Hepatocyte (in vitro differentiated cells): ENCODE measurements around the gene TMEM109. TPM values are rescaled to one million over a fixed set of nuclear protein-coding genes. Genes with fewer than 3 reads are reported as not detected.

Experiments
- DNase-seq: peaks from one replicate; pipeline ENCODE4 v3.0.0-alpha.2; 2016; ENCODE audit warnings: low spot score
- H2AFZ ChIP-seq: fragments of 200-600 bp; sonication (generic); 2 replicates; pipeline ENCODE4 v1.6.0; 2016; ENCODE audit warnings: antibody characterized with exemption, mild to moderate bottlenecking
- H3K27ac ChIP-seq: fragments of 200-600 bp; sonication (generic); 2 replicates; pipeline ENCODE4 v1.5.1; 2016; ENCODE audit warnings: mild to moderate bottlenecking
- H3K27me3 ChIP-seq: fragments of 200-600 bp; sonication (generic); 2 replicates; pipeline ENCODE4 v1.6.1; 2016
- H3K36me3 ChIP-seq: fragments of 200-600 bp; sonication (generic); replicated peaks from 2 replicates; pipeline ENCODE4 v1.5.1; 2016; ENCODE audit warnings: low read depth; ENCODE audit not compliant: insufficient read depth
- H3K4me1 ChIP-seq: fragments of 200-600 bp; sonication (generic); 2 replicates; pipeline ENCODE4 v1.5.1; 2016; ENCODE audit warnings: mild to moderate bottlenecking, moderate library complexity; ENCODE audit not compliant: insufficient read depth
- H3K4me2 ChIP-seq: fragments of 200-600 bp; sonication (generic); 2 replicates; pipeline ENCODE4 v1.6.0; 2016
- H3K4me3 ChIP-seq: fragments of 200-600 bp; sonication (generic); 2 replicates; pipeline ENCODE4 v1.5.1; 2016; ENCODE audit warnings: mild to moderate bottlenecking
- H3K79me2 ChIP-seq: fragments of 200-600 bp; sonication (generic); 2 replicates; pipeline ENCODE4 v1.6.0; 2017; ENCODE audit warnings: mild to moderate bottlenecking
- H3K9me2 ChIP-seq: fragments of 200-600 bp; sonication (generic); replicated peaks from 2 replicates; pipeline ENCODE4 v1.6.0; 2017; ENCODE audit warnings: mild to moderate bottlenecking; ENCODE audit not compliant: insufficient read depth
- H3K9me3 ChIP-seq: fragments of 200-600 bp; sonication (generic); 2 replicates; pipeline ENCODE4 v1.5.1; 2016; ENCODE audit warnings: low read depth, mild to moderate bottlenecking
- H4K20me1 ChIP-seq: fragments of 200-600 bp; sonication (generic); 2 replicates; pipeline ENCODE4 v1.6.0; 2016; ENCODE audit warnings: mild to moderate bottlenecking; ENCODE audit not compliant: insufficient read depth, poor library complexity, severe bottlenecking
- CTCF ChIP-seq: fragments of 200-600 bp; sonication (generic); IDR thresholded peaks from 2 replicates; pipeline ENCODE4 v1.5.1; 2016; ENCODE audit warnings: antibody characterized with exemption, mild to moderate bottlenecking; ENCODE audit not compliant: poor library complexity
- EZH2 ChIP-seq: fragments of 200-600 bp; sonication (generic); IDR thresholded peaks from 2 replicates; pipeline ENCODE4 v1.6.1; 2016; ENCODE audit warnings: antibody characterized with exemption, mild to moderate bottlenecking, borderline replicate concordance
- EZH2phosphoT487 ChIP-seq: fragments of 200-600 bp; sonication (generic); IDR thresholded peaks from one replicate; pipeline ENCODE4 v1.6.1; 2018; ENCODE audit warnings: antibody characterized with exemption, mild to moderate bottlenecking, low read depth, moderate library complexity; ENCODE audit not compliant: unreplicated experiment, severe bottlenecking
- WGBS: methylation state at CpG from one replicate; pipeline ENCODE4 v1.1.6; 2016; ENCODE audit warnings: low lambda C conversion rate; ENCODE audit errors: missing lambda C conversion rate; 5-methylcytosine and 5-hydroxymethylcytosine counted together
- polyA plus RNA-seq: library from polyadenylated mRNA; unstranded; fragments of >200 nt; fragmentation: Nextera tagmentation; extraction: Ambion mirVana; gene quantifications from 2 replicates; pipeline ENCODE4 v1.2.1, GENCODE V29; 2016
- total RNA-seq: library from RNA; depleted of rRNA; stranded (reverse); fragments of >200 nt; gene quantifications from 2 replicates; pipeline ENCODE4 v1.2.3, GENCODE V29; 2014

TMEM109 gene
- total and polyA plus RNA-seq, 2 experiments from 2014 or later: 30.0 to 86.9 TPM

- no peak for DNase-seq
- 82% methylated on average over 7 of the region's 7 CpGs for WGBS
- TF ChIP-seq EZH2 (no peak), CTCF (no peak), EZH2phosphoT487 (no peak)
- Histone ChIP-seq H3K4me2 (no peak overlapping the region), H3K27ac (no peak overlapping the region), H3K27me3 (no peaks in the 10 kb centered on the region), H3K36me3 (no peaks in the 10 kb centered on the region), H3K4me3 (no peak overlapping the region), H3K4me1 (no peaks in the 10 kb centered on the region), H2AFZ (no peak overlapping the region), H3K79me2 (no peaks in the 10 kb centered on the region), H4K20me1 (no peaks in the 10 kb centered on the region), H3K9me2 (no peaks in the 10 kb centered on the region), H3K9me3 (no peaks in the 10 kb centered on the region)
Measured at GRCh38 chr11:60960405-60960804, 46.4 kb downstream of the TMEM109 start.

GRCh38 chr11:60964801-60965200 lies 50.8 kb downstream of the TMEM109 start:
- Histone ChIP-seq H3K4me3 (no peak overlapping the region), H3K9me3 (no peaks in the 10 kb centered on the region), H3K36me3 (no peaks in the 10 kb centered on the region), H3K4me1 (no peaks in the 10 kb centered on the region), H3K4me2 (no peak overlapping the region), H4K20me1 (no peaks in the 10 kb centered on the region), H3K9me2 (no peaks in the 10 kb centered on the region), H3K27me3 (no peaks in the 10 kb centered on the region), H2AFZ (no peak overlapping the region), H3K27ac (no peak overlapping the region), H3K79me2 (no peaks in the 10 kb centered on the region)
- TF ChIP-seq EZH2phosphoT487 (no peak), CTCF (no peak), EZH2 (no peak)
- DNase-seq: no peak
- WGBS: 84% methylated on average over 6 of the region's 6 CpGs

- H3K9me3 ChIP-seq: no peaks in the 10 kb centered on the region
- no peak overlapping the region for H3K4me3 ChIP-seq
- H3K4me2 ChIP-seq: no peak overlapping the region
- TF ChIP-seq EZH2phosphoT487 (no peak), CTCF (no peak), EZH2 (no peak)
- no peaks in the 10 kb centered on the region for H4K20me1 ChIP-seq
- H3K9me2 ChIP-seq: no peaks in the 10 kb centered on the region
- no peaks in the 10 kb centered on the region for H3K4me1 ChIP-seq
- H3K27ac ChIP-seq: no peak overlapping the region
- no peak overlapping the region for H2AFZ ChIP-seq
- WGBS: 92% methylated on average over 4 of the region's 4 CpGs
- no peaks in the 10 kb centered on the region for H3K27me3 ChIP-seq
- no peaks in the 10 kb centered on the region for H3K36me3 ChIP-seq
- no peak for DNase-seq
- no peaks in the 10 kb centered on the region for H3K79me2 ChIP-seq
Measured at GRCh38 chr11:60966890-60967289, 52.9 kb downstream of the TMEM109 start.

GRCh38 chr11:60968223-60968622 lies 54.3 kb downstream of the TMEM109 start:
- Histone ChIP-seq H4K20me1 (no peaks in the 10 kb centered on the region), H2AFZ (no peak overlapping the region)

More at GRCh38 chr11:60968223-60968622, 54.3 kb downstream of the TMEM109 start:
- no peaks in the 10 kb centered on the region for H3K79me2 ChIP-seq
- no peaks in the 10 kb centered on the region for H3K9me2 ChIP-seq
- H3K4me1 ChIP-seq: no peaks in the 10 kb centered on the region
- H3K4me3 ChIP-seq: no peak overlapping the region
- 88% methylated on average over 1 of the region's 1 CpG for WGBS
- H3K4me2 ChIP-seq: no peak overlapping the region
- H3K27me3 ChIP-seq: no peaks in the 10 kb centered on the region
- DNase-seq: no peak
- no peak for TF ChIP-seq EZH2
- no peak for TF ChIP-seq CTCF
- TF ChIP-seq EZH2phosphoT487: no peak
- no peaks in the 10 kb centered on the region for H3K36me3 ChIP-seq
- no peak overlapping the region for H3K27ac ChIP-seq
- no peaks in the 10 kb centered on the region for H3K9me3 ChIP-seq
